ENCODE data around the gene ARL9.

ARL9 gene

DNA sequence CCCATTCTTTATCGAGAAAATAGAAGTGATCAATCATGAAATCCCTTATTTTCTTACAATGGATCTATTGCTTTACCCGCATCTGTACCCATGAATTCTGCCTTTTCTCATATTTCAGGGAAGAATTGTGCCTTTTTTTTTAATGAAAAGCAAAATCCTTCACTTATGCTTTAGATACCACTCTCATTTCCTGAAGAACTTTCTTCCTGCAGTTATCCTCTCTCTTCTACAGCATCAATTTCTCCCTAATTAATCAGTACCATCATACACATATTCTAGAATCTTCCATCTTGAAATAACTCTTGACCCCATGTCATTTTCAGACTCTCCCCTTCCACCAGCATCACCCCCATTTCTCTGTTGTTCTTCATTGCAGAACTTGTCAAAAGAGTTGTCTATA, 26.6 kb downstream of the ARL9 start:
- no peak for DNase-seq

DNA sequence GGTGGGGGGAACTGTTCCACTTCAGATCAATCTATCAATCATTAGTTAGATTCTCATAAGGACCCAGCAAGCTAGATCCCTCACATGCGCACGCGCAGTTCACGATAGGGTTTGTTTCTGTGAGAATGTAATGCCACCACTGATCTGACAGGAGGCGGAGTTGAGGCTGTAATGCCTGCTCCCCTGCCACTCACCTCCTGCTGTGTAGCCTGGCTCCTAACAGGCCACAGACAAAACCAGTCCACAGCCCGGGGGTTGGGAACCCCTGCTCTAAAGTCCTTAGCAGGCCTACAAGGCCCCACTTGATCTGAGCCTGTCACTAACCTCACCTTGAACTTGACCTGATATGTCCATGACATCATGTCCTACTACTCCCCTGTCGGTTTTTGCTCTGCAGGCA, 30.3 kb downstream of the ARL9 start:
- DNase-seq = no peak

DNA sequence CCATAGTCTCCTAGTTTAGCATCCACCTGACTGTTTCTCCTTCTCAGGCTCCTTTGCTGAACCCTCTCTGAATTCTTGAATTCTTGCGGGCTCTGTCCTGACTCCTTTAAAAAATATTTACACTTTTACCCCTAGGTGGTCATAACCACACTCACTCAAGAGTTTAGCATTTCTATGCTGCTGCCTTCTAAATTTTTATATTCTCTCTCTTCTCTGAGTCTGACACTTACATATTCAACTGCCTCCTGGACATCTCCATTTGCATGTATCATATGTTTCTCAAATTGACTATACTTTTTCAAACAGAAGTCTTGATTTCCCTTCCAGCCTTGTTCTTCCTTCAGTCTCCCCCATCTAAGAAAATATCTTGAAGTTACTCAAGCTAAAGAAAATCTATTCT, 31.6 kb downstream of the ARL9 start:
- no peak for DNase-seq

DNA sequence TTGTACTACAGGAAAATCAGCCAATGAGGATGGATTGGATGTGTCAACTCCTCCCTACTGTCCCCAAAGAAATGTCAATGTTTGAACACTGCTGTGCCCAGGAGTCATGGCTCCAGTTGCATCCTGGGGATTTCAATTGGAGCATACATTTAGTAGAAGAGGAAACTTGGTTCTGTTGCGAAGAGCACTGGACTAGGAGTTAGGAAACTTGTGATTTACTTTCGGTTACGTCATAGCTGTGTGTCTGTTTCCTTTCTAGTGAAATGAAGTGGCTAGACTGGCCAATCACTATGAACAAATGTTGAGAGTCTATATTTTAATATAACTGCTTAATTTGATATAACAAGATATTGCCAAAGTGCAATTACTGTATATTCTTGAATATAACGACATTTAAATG, 35.2 kb downstream of the ARL9 start:
- DNase-seq = no peak

DNA sequence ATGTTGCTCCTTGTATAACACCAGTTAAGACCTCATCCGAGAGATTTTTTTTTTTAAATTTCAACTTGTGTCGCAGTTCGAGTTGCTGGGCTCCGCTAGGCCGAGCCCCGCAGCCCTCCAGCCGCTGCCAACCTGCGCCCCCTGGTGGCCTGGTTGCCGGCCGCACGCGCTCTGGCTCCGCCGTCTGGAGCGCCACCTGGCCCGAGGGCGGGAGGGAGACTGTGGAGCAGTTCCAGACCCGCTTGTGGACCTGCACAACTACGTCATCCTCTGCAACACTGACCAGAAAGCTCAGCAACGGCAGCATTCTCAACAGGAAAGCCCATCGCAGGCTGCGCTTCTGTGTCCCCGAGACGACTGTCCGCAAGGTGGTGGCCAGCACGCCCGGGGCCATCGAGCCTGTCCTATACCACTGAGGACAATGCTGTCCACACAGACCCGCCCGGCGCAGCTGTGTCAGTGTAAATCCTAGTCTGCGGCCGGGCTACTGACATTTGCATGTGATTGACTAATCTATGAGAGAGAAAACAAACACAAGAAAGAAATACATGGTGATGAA, 39.1 kb downstream of the ARL9 start:
- DNase-seq = peak; percentile 25

DNA sequence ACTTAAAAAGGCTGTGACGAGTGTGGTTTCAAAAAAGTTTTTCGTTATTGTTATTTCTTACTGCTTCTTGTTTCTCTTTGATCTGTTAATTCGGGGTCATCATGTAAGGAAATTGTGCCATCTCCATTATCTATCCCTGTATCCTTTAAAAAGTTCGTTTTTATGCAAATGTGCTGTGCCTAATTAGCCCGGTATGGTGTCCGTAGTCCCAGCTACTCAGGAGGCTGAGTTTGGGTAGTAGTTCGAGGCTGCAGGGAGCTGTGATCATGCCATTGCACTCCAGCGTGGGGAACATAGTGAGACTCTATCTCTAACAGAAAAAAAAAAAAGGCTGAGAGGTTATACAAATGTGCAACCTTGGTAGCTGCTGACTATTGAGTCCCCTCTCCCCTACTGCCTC, 45.1 kb downstream of the ARL9 start:
- DNase-seq = no peak

DNA sequence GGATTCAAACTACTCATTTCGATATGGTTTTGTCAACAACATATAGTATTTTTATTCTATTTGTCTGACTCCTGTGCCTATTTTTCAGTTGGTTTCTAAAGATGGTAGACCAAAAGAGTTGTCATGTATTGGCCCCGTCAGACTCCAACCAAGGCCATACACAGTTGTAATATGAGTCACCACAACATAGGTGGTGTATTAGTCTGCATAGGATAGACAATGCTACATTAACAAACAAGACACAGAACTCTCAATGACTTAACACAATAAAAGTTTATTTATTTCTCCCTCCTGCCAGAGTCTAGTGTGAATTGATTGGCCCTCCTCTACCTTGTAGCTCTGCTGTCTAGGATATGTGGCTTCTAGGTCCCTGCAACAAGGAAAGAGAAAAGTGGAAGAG, 45.9 kb downstream of the ARL9 start:
- no peak for DNase-seq

DNA sequence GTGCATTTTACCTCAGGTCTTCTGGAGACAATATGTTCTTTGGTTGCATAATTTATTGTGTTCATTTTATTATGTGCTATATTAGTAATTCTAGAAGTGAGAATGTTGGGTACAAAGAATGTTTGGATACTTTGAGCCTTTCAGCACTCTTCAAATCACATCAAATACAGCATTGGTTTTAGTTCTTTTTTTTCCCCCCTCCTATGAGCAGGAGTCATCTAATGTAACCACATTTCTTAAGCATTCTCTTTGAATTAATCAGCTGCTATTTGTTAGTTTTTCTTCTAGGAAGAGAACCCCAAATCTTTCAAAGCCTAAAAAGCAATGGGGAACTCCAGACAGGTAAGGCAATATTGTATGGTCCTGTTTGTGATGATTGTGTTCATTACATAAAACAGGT, 46.7 kb downstream of the ARL9 start:
- DNase-seq = no peak

DNA sequence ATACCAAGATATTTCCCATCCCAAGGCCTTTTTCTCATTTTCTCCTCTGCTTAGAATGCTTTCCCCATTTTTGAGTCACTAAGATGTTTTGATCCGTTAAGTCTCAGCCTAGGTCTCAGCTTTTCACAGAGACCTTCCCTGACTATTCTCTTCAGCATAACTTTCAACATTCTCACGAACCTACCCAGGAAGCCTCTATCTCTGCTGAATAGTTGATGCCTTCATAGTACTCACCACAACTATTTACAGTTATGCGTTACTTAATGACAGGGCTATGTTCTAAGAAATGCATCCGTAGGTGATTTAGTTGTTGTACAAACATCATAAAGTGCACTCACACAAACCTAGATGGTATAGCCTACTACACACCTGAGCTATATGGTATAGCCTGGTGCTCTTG, 64.5 kb downstream of the ARL9 start:
- DNase-seq = no peak

Measured in cortex of kidney (tissue), 1 donor.